Sigmoid colon (tissue), 4 donors: ENCODE results near the gene PROK1.

Experiments used
- CTCF ChIP-seq, 4 experiments: fragments of 450-650 bp in 3 of 4; fragments of 200-600 bp in 1 of 4; IDR thresholded peaks; one replicate each; pipeline ENCODE4 v1.5.1; 2016 to 2019; ENCODE audit warnings: antibody characterized with exemption in 4 of 4, mild to moderate bottlenecking in 3 of 4, moderate library complexity in 2 of 4
- EP300 ChIP-seq, 4 donors: sonication (generic); formaldehyde crosslinking; IDR thresholded peaks; one replicate each; pipeline ENCODE4 v1.6.1; 2017; ENCODE audit warnings: antibody characterized with exemption in 4 of 4
- POLR2A ChIP-seq, 2 donors: fragments of 450-650 bp; IDR thresholded peaks; one replicate each; pipeline ENCODE4 v1.6.1; 2016; ENCODE audit warnings: antibody characterized with exemption in 2 of 2, mild to moderate bottlenecking in 2 of 2, moderate library complexity in 2 of 2
- POLR2AphosphoS5 ChIP-seq, 4 donors: sonication (generic); formaldehyde crosslinking; IDR thresholded peaks; one replicate each; pipeline ENCODE4 v1.6.1; 2017; ENCODE audit warnings: antibody characterized with exemption in 4 of 4

DNA sequence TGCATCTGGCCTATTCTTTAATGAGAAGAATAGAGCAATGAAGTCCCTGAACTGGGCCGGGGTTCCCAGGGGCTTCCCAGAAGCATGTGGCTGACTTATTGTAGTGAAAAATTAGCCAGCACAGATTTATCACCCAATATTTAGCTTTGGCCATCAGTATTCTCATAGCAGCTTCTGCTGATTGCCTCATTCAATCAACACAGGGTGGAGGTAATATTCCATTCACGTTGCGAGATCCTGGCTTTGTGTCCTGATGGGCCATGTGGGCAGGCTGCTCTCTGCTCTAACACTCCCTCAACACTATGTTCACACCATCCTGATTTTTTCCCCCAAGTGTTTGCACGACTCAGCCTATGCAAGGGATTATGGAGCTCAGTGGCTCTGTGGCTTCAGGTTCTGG, 22.0 kb upstream of the PROK1 start:
- TF ChIP-seq POLR2A (IDR thresholded peaks at IDR 0.05), result no peak
- TF ChIP-seq CTCF (IDR thresholded peaks at IDR 0.05), result no peak
- no peak for TF ChIP-seq EP300 (IDR thresholded peaks at IDR 0.05)
- no peak for TF ChIP-seq POLR2AphosphoS5 (IDR thresholded peaks at IDR 0.05)
